IPS DF 4.7 (cell line): Measurements from ENCODE around the gene SPOCD1.

Experiments used
- DNase-seq: peaks from one replicate; pipeline ENCODE4 v3.0.0-alpha.2; 2013; ENCODE audit warnings: low spot score; ENCODE audit errors: extremely low read depth

Gene SPOCD1

DNA sequence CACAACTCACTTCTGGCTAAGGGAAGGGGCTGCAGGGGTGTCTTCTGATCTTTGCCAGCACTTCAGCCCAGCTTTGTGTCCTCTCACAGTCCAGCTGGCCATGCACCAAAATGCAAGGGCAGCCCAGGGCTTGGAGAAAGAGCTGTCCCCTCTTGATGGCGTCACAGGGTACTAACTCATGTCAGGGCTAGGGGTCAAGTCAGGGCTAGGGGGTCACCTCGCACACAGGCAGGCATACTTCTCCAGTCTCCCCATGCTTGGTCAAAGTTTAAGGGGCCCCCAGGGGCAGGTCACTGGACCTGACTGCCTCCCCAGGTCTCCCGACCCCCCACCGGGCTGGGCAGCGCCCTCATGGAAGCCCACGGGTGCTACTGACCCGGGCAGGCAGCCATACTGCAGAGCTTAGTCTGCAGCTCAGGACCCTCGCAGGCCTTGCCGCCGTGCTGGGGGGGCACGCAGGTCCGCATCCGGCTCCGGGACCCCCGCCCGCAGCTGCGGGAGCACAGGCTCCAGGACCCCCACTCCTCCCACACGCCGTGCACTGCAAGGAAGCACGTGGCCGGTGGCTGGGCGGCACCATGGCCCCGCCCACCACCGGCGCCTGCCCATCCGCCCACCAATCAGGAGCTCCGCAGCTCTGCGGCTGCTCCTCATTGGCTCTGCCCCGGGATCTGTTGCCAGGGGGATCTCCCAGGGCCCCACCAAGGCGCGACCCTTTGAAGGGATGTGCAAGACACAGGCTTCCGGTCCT, 73.2 kb downstream of the SPOCD1 start:
- DNase-seq: no peak
